Glomerular visceral epithelial cell (primary cell): ENCODE measurements around the gene LHFPL6.

Experiments used
- DNase-seq: peaks from one replicate; pipeline ENCODE4 v3.0.0-alpha.2; 2016; ENCODE audit errors: extremely low spot score

The LHFPL6 gene

GRCh38 chr13:39512687-39513086 lies 90.3 kb downstream of the LHFPL6 start:
- no peak for DNase-seq

GRCh38 chr13:39510316-39510695 lies 92.7 kb downstream of the LHFPL6 start:
- no peak for DNase-seq

DNA sequence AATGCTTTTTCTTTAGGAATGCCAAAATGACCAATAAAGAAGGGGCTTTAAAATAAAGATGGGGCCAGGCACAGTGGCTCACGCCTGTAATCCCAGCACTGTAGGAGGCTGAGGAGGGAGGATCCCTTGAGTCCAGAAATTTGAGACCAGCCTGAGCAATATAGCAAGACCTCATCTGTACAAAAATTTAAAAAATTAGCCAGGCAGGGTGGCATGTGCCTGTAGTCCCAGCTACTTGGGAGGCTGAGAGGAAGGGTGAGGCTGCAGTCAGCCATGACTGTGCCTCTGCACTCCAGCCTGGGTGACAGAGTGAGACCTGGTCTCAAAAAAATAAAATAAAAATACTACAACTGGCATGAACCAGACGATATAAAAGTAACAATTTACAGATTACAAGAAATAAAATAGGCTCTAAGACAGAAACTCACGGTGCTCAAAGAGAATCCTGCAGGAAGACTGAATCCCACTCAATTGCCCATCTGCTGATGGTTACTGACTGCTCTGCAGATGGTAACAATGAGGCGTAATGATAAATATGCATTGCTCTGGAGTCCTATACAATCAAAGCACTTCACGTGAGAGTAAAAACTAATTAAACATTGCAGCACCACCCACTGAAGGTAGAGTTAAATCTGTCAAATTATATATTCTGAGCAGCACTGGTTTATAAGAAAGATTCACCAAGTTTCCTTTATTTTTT lies 93.2 kb downstream of the LHFPL6 start:
- no peak for DNase-seq

GRCh38 chr13:39506559-39507390 lies 96.2 kb downstream of the LHFPL6 start:
- no peak for DNase-seq

GRCh38 chr13:39505151-39505550 lies 97.8 kb downstream of the LHFPL6 start:
- no peak for DNase-seq

GRCh38 chr13:39503048-39503447 lies 99.9 kb downstream of the LHFPL6 start:
- DNase-seq: no peak

- DNase-seq: no peak
Measured at GRCh38 chr13:39501702-39502324, 101.2 kb downstream of the LHFPL6 start.

- no peak for DNase-seq
Measured at GRCh38 chr13:39499604-39500003, 103.4 kb downstream of the LHFPL6 start.

GRCh38 chr13:39498471-39499114 lies 104.4 kb downstream of the LHFPL6 start:
- DNase-seq: no peak

DNA sequence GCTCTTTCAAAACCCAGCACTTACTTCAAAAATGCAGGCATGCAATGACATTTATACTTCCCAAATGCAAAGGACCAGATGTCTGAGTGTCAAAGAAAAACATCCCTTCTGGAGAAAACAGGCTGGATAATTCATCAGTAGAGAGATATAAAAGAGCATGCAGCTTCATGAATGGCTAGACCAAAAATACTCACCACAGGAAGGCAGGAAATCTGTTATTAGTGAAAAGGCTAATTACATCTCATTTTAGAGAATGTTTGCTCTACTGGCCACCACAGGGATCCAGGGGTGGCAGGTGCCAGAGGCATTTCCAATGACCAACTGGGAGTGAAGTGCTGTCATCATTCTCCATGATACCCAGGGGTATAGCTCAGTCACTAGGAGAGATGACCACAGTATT lies 106.5 kb downstream of the LHFPL6 start:
- DNase-seq: no peak

- no peak for DNase-seq
Measured at GRCh38 chr13:39494633-39495032, 108.4 kb downstream of the LHFPL6 start.

GRCh38 chr13:39494006-39494405 lies 109.0 kb downstream of the LHFPL6 start:
- DNase-seq: no peak

GRCh38 chr13:39490136-39490535 lies 112.9 kb downstream of the LHFPL6 start:
- no peak for DNase-seq

DNA sequence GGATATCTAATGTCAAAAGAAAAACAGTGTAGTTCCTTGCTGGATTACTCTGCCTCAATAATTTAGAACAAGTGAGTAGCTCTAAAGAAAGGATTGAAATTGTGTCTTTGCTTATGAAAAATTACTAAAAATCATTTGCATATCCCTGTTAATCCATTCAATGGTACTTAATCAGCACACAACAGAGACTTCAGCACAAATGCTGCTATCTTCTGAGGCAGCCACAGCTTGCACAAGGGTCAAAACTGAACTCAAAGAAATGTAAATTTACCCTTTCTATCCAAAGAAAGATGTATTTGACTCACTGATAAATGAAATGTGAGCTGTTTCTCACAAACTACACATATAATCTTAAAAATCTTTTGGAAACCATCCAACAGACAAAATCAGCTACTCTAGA lies 116.2 kb downstream of the LHFPL6 start:
- no peak for DNase-seq

- no peak for DNase-seq
Measured at GRCh38 chr13:39485314-39485700, 117.7 kb downstream of the LHFPL6 start.

DNA sequence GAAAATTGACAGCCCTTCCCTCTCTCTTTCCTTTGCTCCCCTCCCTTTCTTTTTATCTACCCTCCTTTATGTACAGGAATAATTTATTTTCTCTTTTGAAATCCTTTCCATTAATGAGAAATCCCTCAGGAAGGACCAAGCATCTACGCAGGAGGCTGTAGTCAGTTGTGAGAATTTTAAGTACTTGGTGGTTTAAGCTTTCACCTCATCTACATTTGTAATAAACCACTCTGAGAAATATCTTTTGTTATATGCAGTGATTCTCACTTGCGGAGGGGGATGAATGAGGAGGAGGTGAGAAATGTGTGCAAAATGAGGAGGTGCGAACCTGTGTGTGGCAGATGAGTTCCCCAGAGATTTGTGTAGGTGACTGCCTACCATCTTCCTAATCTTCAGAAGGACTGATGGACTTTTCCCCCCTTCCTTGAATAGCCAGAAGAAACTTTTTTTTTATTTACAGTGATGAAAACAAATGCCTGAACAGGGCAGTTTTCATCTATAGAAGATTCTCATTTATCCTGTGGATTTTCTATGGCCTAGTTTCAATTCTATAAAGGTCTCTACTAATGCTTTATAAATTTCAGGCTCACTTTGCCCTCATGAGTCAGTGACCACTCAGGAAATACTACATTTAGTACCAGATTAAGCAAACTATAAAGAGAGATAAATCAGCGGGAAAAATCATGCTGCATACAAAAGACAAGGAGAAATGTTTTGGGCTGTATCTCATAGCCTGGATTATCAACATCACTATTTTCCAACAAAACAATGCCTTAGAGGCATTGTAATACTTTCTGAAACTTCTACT lies 118.3 kb downstream of the LHFPL6 start:
- no peak for DNase-seq

DNA sequence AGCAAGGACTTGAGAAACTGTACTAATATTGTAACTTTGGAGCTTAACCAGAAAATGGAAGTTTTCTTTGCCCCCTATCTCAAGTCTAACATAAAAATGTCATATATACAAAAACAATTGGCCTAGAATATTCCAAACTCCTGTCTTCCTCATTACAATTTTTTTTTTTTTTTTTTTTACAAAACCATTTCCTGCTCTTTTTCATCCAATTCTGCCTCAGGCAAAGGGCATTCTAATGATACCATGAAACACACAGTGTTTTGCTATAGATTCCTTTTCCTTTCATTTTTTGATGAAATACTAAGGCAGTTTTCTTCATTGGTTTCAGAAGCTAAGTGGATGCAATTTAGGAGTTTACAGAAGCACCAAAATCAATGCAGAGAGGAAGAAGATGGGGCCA lies 119.7 kb downstream of the LHFPL6 start:
- no peak for DNase-seq

DNA sequence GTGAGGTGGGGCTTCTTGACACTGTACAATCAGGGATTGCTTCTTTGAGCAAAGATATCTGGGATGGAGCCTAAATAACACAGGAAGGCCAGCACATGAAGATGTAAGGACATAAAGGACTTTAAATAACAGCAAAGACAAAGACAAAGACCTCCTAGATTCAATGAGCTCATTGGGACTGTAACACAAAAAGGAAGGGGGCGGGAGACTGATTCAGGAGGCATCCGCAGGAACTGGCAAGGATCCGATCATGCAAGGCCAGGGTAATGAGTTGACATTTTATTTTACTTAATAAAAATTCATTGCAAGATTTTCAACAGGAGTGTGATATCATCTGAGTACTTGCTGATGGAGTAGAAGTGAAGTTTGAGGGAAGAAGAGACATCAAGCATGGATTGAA lies 121.5 kb downstream of the LHFPL6 start:
- DNase-seq: no peak

DNA sequence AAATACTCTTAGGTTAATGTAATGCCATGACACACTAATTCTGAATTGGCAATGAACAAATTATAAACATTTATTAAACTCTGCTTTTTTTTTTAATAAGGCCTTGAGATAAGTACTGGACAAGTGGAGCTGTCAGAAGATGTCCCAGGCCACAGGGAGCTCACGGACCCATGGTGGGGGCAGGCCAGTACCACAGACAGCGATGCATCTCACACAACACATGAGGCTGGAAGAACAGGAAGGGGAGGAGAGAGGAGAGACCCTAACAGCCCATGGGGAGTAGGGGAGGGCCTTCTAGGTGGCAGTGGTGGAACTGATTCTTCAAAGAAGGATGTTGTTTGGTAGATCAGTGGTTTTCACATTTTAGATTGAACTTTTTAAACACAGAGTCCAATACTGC lies 128.4 kb downstream of the LHFPL6 start:
- DNase-seq: no peak

- DNase-seq: no peak
Measured at GRCh38 chr13:39469676-39470075, 133.3 kb downstream of the LHFPL6 start.

- DNase-seq: no peak
Measured at GRCh38 chr13:39468306-39468705, 134.7 kb downstream of the LHFPL6 start.

GRCh38 chr13:39463611-39464010 lies 139.4 kb downstream of the LHFPL6 start:
- DNase-seq: no peak
